GM18870 (cell line): ENCODE data around the gene CEP112.
"Not testable (repeated sequence)": the region's sequence is repeated elsewhere in the genome, so short reads cannot be mapped to it uniquely, and the experiment has no call there.

ENCODE experiments used
- ATAC-seq: cut with Tn5 transposase; IDR thresholded peaks from one replicate; pipeline ENCODE4 v1.9.1; 2021; ENCODE audit warnings: moderate library complexity; ENCODE audit not compliant: unreplicated experiment

CEP112 gene

GRCh38 chr17:66085221-66085620, 106.7 kb downstream of the CEP112 start:
- no peak for ATAC-seq

DNA sequence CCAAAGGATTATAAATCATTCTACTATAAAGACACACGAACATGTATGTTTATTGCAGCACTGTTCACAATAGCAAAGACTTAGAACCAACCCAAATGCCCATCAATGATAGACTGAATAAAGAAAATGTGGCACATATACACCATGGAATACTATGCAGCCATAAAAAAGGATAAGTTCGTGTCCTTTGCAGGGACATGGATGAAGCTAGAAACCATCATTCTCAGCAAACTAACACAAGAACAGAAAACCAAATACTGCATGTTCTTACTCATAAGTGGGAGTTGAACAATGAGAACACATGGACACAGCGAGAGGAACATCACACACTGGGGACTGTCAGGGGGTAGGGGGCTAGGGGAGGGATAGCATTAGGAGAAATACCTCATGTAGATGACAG, 111.3 kb downstream of the CEP112 start:
- not testable (repeated sequence) for ATAC-seq

GRCh38 chr17:66076546-66077190, 115.3 kb downstream of the CEP112 start:
- ATAC-seq, result no peak

GRCh38 chr17:66073384-66073783, 118.5 kb downstream of the CEP112 start:
- no peak for ATAC-seq

- no peak for ATAC-seq
These were observed 128.2 kb downstream of the CEP112 start for GRCh38 chr17:66063686-66064085.

GRCh38 chr17:66056148-66056547, 135.8 kb downstream of the CEP112 start:
- ATAC-seq, result no peak

GRCh38 chr17:66054242-66054641, 137.7 kb downstream of the CEP112 start:
- no peak for ATAC-seq

GRCh38 chr17:66044083-66044482, 147.8 kb downstream of the CEP112 start:
- no peak for ATAC-seq

- no peak for ATAC-seq
These were observed 148.5 kb downstream of the CEP112 start for GRCh38 chr17:66043419-66043818.

DNA sequence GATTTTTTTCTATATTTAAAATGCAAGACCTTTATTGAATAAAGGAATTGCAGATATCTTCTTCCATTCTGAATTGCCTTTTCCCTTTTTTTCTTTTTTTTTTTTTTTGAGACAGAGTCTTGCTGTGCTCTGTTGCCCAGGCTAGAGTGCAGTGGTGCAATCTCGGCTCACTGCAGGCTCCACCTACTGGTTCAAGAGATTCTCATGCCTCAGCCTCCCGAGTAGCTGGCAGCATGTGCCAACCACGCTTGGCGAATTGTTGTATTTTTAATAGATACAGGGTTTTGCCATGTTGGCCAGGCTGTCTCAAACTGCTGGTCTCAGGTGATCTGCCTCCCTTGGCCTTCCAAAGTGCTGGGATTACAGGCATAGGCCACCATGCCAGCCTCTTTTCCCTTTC, 151.5 kb downstream of the CEP112 start:
- ATAC-seq, result no peak

DNA sequence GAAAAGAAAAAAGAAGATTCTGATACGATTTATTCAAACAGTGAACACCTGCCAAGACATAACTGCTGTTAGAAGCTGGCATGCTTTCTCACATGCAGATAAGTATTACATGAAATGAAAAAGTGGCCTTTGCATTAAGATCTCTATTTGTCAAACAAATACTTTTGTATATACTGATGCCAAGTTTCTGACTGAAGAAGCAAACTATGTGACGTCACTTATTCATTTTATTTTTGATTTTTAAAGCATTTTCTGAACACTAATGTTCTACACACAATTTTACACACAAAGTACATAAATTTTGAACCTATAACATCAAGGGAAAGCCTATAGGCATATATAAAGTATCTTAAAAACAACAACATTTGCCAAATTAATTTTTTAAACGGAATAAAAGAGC, 153.8 kb downstream of the CEP112 start:
- no peak for ATAC-seq

GRCh38 chr17:66037221-66037620, 154.7 kb downstream of the CEP112 start:
- ATAC-seq, result no peak

- ATAC-seq, result no peak
These were observed 159.7 kb downstream of the CEP112 start for GRCh38 chr17:66032082-66032712.

DNA sequence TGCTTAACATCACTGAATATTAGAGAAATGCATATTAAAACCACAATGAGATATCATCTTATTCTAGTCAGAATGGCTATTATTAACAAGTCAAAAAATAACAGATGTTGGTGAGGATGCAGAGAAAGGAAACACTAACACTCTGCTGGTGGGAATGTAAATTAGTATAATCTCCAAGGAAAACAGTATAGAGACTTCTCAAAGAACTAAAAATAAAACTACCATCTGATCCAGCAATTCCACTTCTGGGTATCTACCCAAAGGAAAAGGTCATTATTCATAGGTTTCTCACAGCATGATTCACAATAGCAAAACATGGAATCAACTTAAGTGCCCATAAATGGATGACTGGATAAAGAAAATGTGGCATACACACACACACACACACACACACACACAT, 166.4 kb downstream of the CEP112 start:
- ATAC-seq, result no peak

DNA sequence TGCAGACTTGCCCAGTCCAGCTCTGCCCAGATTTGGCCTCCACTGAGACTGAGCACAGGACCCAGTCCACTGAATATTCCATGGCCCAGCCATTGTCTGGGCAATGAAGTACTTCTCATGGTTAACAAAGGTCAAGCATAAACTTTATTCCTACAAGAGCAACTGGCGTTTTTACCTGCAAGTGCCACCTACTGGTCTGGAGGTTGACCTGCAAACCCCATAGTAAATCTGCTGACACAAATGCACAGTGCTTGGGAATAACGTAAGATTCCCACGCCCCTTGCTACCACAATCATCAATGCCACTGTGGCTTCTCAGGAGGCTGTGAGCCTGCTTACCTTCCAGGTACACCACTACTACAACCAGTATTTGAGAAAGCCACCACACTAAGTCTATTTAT, 170.2 kb downstream of the CEP112 start:
- no peak for ATAC-seq

- no peak for ATAC-seq
These were observed 173.1 kb downstream of the CEP112 start for GRCh38 chr17:66018786-66019185.

DNA sequence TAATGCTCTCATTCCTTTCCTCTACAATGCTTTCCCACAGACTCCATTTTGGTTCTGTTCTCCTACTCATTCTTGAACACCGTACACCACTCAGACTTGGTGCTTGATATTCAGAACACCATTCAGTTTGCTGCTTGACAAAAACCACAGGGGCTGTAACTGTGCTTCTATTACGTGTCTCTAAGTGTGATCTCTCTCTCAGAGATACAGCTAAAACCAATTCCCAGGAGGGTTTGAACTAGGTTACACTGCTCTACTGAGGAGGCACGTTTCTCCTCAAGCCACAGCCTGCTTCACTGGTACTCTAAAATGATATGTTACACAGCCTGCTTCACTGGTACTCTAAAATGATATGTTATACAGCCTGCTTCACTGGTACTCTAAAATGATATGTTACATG, 175.7 kb downstream of the CEP112 start:
- ATAC-seq, result no peak

DNA sequence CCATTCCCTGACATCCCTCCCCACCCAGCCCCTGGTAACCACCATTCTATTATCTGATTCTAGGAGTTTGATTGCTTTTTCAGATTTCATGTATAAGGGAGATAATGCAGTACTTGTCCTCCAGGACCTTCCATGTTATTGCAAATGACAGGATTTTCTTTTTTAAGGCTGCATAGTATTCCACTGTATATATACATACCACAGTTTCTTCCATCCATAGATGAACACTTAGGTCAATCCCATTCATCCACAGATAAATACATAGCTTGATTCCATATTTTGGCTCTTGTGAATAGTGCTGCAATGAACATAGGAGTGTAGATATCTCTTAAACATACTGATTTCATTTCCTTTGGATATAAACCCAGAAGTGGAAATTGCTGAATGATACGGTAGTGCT, 183.3 kb downstream of the CEP112 start:
- no peak for ATAC-seq

- no peak for ATAC-seq
These were observed 185.3 kb downstream of the CEP112 start for GRCh38 chr17:66006654-66007053.

GRCh38 chr17:66002812-66003211, 189.1 kb downstream of the CEP112 start:
- ATAC-seq, result no peak

DNA sequence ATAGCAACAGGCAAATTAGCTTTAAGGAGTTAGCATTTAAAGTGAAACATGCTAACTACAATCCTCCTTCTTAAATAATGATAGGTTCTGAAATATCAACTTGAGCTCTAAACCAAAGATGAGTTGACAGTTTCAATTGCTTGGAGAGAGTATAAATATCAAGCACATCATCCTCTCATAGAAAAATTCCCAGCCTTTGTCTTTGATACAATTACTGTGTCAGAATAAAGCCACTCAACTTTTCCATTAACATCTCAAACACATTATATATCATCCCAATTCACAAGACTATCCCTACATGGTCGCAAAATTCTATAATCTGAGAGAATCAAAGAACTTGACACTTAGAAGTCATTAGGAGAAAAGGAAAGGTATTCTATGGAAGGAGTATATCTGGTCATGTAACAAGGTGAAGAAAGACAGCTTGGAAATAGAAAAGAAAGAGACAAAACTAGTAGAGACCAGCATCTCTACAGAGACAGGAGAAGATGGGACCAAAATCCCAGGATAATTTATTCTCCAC, 189.8 kb downstream of the CEP112 start:
- no peak for ATAC-seq

GRCh38 chr17:66000216-66000615, 191.7 kb downstream of the CEP112 start:
- no peak for ATAC-seq

DNA sequence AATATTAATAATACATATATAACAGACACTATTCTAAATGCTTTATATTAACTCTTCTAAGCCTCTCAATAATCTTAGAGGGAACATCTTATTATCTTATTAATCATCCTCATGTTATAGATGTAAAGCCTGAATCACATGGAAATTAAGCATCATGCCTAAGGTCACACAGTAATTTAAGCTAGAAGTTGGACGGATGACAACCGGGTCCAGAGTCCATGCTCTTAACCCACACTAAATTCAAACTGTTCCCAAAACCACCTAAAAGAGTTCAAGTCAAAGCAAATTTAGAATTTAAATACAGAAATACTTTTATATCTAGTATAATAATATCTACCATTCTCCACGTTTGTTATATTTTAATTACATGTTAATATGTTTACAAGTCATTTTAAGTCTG, 193.3 kb downstream of the CEP112 start:
- no peak for ATAC-seq
